Chondrocyte (in vitro differentiated cells): ENCODE measurements around the gene ZIK1. TPM values are rescaled to one million over a fixed set of nuclear protein-coding genes. Genes with fewer than 3 reads are reported as not detected.

Experiments used
- DNase-seq: peaks from one replicate; pipeline ENCODE4 v3.0.0; 2021; ENCODE audit warnings: mixed read lengths, low spot score
- H3K27ac Mint-ChIP-seq: one replicate; pipeline ENCODE4 v1.8.0; 2021; ENCODE audit warnings: mild to moderate bottlenecking, moderate library complexity, mixed read lengths; ENCODE audit not compliant: unreplicated experiment
- H3K27me3 Mint-ChIP-seq: 2 replicates; pipeline ENCODE4 v1.8.0; 2021; ENCODE audit warnings: low read depth, mixed read lengths
- H3K36me3 Mint-ChIP-seq: 2 replicates; pipeline ENCODE4 v1.8.0; 2021; ENCODE audit warnings: low read depth, mixed read lengths
- H3K4me1 Mint-ChIP-seq: 2 replicates; pipeline ENCODE4 v1.8.0; 2021; ENCODE audit warnings: low read depth, mild to moderate bottlenecking, mixed read lengths
- H3K4me3 Mint-ChIP-seq: one replicate; pipeline ENCODE4 v1.8.0; 2021; ENCODE audit warnings: mild to moderate bottlenecking, moderate library complexity, mixed read lengths; ENCODE audit not compliant: unreplicated experiment
- H3K9me3 Mint-ChIP-seq: 2 replicates; pipeline ENCODE4 v1.8.0; 2021; ENCODE audit warnings: low read depth, mixed read lengths
- long read RNA-seq: library from polyadenylated mRNA; stranded (forward); transcript quantifications from one replicate; pipeline ENCODE4 v2.0.0, GENCODE V29; 2021
- total RNA-seq: library from RNA; stranded (reverse); gene quantifications from 3 replicates; pipeline ENCODE4 v1.2.1, GENCODE V29; 2021
- TF ChIP-seq, protein P1 (sequence below): fragments of 200-600 bp; sonication (generic); IDR thresholded peaks from 2 replicates; pipeline ENCODE4 v1.5.0; 2021; ENCODE audit warnings: antibody characterized with exemption, mild to moderate bottlenecking, moderate library complexity

Gene ZIK1
- total RNA-seq, result 4.8 to 7.2 TPM (median 5.5 TPM) in 3 replicates
- long read RNA-seq, full-length matches to known transcripts, result 12 of 16 reads
- long read RNA-seq, partial matches to known transcripts, result 0 of 16 reads
- long read RNA-seq, other reads (novel, unspliced or antisense), result 4 of 16 reads

DNA sequence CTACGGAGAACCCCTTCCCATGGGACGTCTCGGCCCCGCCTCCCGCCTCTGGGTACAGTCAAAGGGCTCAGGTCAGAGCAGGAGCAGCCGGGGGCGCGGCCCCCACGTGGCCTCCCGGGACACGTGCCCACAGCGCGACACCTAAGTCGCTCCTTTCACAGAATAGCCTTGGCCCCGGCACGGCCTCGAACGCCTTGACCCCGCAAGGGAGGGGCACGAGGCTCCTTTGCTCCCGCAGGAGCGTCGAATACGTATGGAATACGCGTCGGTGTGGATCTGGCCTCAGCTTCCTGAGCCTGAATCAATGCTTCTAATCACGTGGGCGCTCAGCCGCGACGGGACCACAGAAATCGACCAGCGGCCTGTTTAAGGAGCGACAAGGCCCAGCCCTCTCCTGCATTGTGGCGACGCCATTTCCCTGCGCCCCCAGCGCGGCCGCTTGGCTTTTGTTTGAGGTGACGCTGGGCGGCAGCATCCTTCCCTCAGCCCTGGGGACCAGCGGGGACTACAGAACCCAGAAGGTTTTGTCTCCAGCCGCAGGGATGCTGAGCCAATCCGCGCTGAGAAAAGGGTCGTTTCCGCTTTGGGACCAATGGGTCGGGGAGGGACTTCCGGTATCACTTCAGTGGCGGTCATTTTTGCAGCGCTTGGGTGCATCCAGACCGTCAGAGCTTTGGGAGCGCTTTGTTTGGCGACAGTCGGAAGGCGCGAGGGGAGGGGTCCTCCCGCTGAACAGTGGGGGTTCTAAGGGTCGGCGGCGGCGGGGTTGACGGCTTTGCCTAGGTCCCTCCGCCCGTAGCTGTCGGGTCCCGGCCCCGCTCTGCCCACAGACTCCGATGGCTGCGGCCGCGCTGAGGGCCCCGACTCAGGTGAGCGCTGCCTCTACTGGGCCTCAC lies at the start of gene ZIK1:
Gene ZIK1, plus strand, starts transcription at position 625 of the 896 bp plus-strand sequence. Its CDS starts 212 bp downstream, at position 837.
- Mint-ChIP-seq H3K27me3 (no peaks in the 10 kb centered on the region), H3K27ac (peak within 1 kb of the TSS; percentile 86), H3K4me1 (peaks cover 22% of the 10 kb centered on the region), H3K9me3 (peaks cover 58% of the 10 kb centered on the region), H3K4me3 (peak within 1 kb of the TSS; percentile 95), H3K36me3 (peaks cover 36% of the 10 kb centered on the region)
- DNase-seq, result peak; percentile 92
- TF ChIP-seq, protein P1, sequence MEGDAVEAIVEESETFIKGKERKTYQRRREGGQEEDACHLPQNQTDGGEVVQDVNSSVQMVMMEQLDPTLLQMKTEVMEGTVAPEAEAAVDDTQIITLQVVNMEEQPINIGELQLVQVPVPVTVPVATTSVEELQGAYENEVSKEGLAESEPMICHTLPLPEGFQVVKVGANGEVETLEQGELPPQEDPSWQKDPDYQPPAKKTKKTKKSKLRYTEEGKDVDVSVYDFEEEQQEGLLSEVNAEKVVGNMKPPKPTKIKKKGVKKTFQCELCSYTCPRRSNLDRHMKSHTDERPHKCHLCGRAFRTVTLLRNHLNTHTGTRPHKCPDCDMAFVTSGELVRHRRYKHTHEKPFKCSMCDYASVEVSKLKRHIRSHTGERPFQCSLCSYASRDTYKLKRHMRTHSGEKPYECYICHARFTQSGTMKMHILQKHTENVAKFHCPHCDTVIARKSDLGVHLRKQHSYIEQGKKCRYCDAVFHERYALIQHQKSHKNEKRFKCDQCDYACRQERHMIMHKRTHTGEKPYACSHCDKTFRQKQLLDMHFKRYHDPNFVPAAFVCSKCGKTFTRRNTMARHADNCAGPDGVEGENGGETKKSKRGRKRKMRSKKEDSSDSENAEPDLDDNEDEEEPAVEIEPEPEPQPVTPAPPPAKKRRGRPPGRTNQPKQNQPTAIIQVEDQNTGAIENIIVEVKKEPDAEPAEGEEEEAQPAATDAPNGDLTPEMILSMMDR, result peak; percentile 52

DNA sequence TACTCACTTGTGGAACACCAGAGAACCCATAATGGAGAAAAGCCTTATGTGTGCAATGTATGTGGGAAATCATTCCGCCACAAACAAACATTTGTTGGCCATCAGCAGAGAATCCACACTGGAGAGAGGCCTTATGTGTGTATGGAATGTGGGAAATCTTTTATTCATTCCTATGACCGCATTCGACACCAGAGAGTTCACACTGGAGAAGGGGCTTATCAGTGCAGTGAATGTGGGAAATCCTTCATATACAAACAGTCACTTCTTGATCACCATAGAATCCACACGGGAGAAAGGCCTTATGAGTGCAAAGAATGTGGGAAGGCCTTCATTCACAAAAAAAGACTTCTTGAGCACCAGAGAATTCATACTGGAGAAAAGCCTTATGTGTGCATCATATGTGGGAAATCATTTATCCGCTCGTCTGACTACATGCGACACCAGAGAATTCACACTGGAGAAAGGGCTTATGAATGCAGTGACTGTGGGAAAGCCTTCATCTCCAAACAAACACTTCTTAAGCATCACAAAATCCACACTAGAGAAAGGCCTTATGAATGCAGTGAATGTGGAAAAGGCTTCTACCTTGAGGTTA lies 45.9 kb upstream of the ZIK1 start:
- TF ChIP-seq, protein P1, result no peak
- no peak for DNase-seq
- no peaks in the 10 kb centered on the region for H3K27me3 Mint-ChIP-seq
- H3K4me3 Mint-ChIP-seq, result no peak overlapping the region
- H3K9me3 Mint-ChIP-seq, result peaks cover 86% of the 10 kb centered on the region
- peaks cover 96% of the 10 kb centered on the region for H3K36me3 Mint-ChIP-seq
- H3K4me1 Mint-ChIP-seq, result no peaks in the 10 kb centered on the region
- H3K27ac Mint-ChIP-seq, result no peak overlapping the region

DNA sequence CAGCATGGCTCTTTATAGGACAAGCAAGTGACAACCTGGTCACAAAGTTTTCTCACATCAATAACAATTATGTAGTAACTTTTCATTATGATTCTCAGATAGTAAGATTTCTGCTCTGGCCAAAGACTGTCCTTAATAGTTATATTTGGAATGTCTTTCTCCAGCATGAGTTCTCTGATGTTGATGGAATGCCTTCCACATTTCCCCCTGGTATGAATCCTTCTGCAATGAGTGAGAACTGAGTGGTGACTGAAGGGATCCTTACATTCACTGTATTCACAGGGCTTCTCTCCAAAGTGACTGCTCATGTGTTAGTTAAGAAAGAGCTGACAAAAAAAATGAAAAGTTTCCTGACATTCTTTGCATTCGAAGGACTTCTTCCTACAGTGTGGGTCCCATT lies 37.4 kb upstream of the ZIK1 start:
- Mint-ChIP-seq H3K4me3 (no peak overlapping the region), H3K27me3 (no peaks in the 10 kb centered on the region), H3K4me1 (no peaks in the 10 kb centered on the region), H3K9me3 (peaks cover 77% of the 10 kb centered on the region), H3K27ac (no peak overlapping the region), H3K36me3 (peaks cover 88% of the 10 kb centered on the region)
- no peak for DNase-seq
- TF ChIP-seq, protein P1, result no peak

DNA sequence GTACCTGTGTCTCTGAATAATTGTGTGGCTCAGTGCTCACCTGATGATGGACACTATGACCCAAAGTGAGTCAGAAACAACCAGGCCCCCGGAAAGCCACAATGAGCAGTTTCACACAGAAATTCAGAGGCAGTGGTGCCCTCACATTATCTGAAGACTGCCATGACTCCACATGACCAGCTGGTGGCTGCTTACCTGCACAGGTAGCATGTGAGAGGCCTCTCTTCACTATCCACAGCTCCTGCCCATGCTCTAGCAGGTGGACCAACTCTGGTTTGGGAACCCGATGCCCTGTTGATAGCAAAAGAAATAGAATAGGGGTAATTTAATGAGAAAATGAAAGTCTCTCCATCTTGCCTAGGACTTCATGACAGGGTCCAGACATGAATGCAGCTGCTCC lies 31.5 kb upstream of the ZIK1 start:
- DNase-seq, result no peak
- Mint-ChIP-seq H3K4me1 (peaks cover under 1% of the 10 kb centered on the region), H3K27ac (no peak overlapping the region), H3K4me3 (no peak overlapping the region), H3K27me3 (no peaks in the 10 kb centered on the region), H3K9me3 (peaks cover 83% of the 10 kb centered on the region), H3K36me3 (peaks cover 95% of the 10 kb centered on the region)
- TF ChIP-seq, protein P1, result no peak

DNA sequence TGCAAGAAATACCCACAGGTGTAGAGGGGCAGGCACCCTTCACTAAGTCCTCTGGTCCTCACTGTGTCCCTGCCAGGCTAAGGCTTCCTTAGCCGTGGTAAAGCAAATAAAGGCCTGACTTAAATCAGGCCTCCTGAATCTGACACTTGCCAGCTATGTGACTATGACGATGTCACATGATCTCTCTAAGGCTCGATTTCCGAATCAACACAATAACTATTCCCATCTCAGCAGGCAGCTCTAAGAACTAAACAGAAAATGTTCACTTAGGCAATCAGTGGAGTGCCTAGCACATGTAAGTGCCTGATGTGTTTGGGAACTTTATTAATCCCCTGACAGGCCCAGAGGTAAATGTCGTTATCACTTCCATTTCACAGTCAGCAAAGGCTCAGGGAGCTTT lies 26.3 kb upstream of the ZIK1 start:
- no peak for DNase-seq
- peaks cover 62% of the 10 kb centered on the region for H3K9me3 Mint-ChIP-seq
- H3K4me1 Mint-ChIP-seq, result peaks cover 21% of the 10 kb centered on the region
- peak overlapping the region; percentile 94 for H3K4me3 Mint-ChIP-seq
- no peak overlapping the region for H3K27ac Mint-ChIP-seq
- H3K27me3 Mint-ChIP-seq, result no peaks in the 10 kb centered on the region
- TF ChIP-seq, protein P1, result no peak
- H3K36me3 Mint-ChIP-seq, result peaks cover 54% of the 10 kb centered on the region
